ENCODE data around the gene TMEM38B. TPM values are rescaled to one million over a fixed set of nuclear protein-coding genes. Genes with fewer than 3 reads are reported as not detected.

Gene TMEM38B
- total RNA-seq, 1 experiment from 2014 or later, result 48.6 TPM

DNA sequence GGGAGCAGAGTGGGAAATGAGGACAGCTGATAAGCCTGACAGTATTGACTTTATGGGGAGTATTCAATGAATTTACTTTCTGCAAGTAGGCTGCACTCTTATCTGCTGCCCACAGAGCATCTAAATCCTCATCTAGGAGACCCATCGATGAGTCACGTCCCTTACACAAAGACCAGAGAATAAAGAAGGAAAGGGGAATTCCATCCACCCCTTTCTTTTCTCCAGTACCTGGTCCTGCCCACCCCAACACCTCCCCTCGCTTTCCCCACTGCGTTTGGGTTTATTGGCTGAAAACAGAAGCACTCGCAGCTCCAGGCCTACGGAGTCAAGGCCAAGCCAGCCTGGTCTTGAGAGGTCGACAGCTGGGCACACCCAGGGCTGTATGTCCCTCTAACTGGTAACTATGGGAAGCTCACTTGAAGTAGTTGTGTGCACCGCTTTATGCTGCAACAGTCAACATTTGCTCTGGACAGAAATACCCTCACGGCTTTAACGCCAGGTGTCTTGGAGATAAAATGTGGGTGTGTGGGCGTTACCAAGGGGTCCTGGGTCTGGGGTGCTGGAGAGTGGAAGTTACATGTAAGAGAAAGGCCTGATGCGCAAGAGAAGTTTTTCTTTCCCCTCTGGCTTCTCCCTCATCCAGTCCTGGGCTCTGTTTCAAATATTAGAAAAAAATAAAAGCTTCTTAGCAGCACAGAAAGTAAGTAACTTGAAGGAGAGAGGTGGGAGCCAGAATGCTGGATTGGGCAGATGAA lies 46.6 kb upstream of the TMEM38B start:
- H3K4me1 ChIP-seq, result peaks cover 14% of the 10 kb centered on the region; the same call in 1 of the 2 replicates
- H3K27me3 ChIP-seq (replicated peaks; ENCODE audit: control insufficient read depth, insufficient read depth, low read length), result no peaks in the 10 kb centered on the region
- H3K9me3 ChIP-seq, result no peaks in the 10 kb centered on the region
- no peaks in the 10 kb centered on the region for H3K9me3 Mint-ChIP-seq (ENCODE audit: unreplicated experiment)
- H3K27ac Mint-ChIP-seq (ENCODE audit: unreplicated experiment), result peak overlapping the region; percentile 79
- H3K4me3 Mint-ChIP-seq (ENCODE audit: unreplicated experiment), result peak overlapping the region; percentile 41
- CTCF ChIA-PET, result interaction anchor here (0.5 to 1.4 kb wide), 3 partner anchors 10 to 473 kb away, joined by 3 to 5 read pairs (median 3); no protein-coding TSS in a partner anchor
- H3K36me3 Mint-ChIP-seq (ENCODE audit: insufficient read depth, unreplicated experiment), result no peaks in the 10 kb centered on the region
- H3K4me3 ChIP-seq (ENCODE audit: low read depth, low read length), result no peak overlapping the region
- peak in 1 of 2 experiments; percentile 22 for DNase-seq
- H3K4me1 Mint-ChIP-seq (ENCODE audit: low read depth, unreplicated experiment), result peaks cover 28% of the 10 kb centered on the region
- intact Hi-C loops (cut with micrococcal nuclease; ENCODE audit: unreplicated experiment), result no loop called here
- no peaks in the 10 kb centered on the region for H3K27me3 Mint-ChIP-seq (ENCODE audit: insufficient read depth, unreplicated experiment)
- POLR2A ChIA-PET, result interaction anchor here (0.6 kb wide), 1 partner anchor 11 kb away, joined by 3 read pairs; no protein-coding TSS in a partner anchor
- H3K36me3 ChIP-seq (ENCODE audit: control insufficient read depth, insufficient read depth, low read length), result no peaks in the 10 kb centered on the region
- no TSS peak for BruUV-seq (replicated peaks)
- no peak for TF ChIP-seq CTCF (IDR thresholded peaks at IDR 0.05; ENCODE audit: insufficient read depth in 1 of 2, low read depth in 1 of 2, low read length in 1 of 2, severe bottlenecking in 1 of 2, unreplicated experiment in 1 of 2)

DNA sequence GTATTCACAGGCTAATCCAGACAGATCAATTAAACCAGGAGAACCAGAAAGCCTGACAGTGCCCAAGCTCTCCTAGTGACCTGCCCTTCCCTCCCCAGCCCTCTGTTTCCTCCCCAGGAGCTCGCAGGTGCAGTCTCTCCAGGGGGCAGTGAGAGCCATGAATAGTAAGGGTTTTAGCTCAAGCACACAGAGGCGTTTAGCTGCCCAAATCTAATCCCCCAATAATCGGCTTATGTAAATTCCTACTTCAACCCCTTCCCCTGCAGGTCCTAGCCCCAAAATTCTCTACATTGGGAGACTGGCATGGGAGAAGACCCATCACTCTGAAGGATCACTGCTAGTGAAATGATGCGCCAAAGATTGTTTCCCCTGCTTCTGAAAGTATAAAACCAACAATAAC lies 42.5 kb upstream of the TMEM38B start:
- Histone ChIP-seq H3K4me1 (peaks cover 13% of the 10 kb centered on the region; the same call in 1 of the 2 replicates), H3K9me3 (no peaks in the 10 kb centered on the region), H3K27me3 (replicated peaks; ENCODE audit: control insufficient read depth, insufficient read depth, low read length) (no peaks in the 10 kb centered on the region), H3K4me3 (ENCODE audit: low read depth, low read length) (no peak overlapping the region), H3K36me3 (ENCODE audit: control insufficient read depth, insufficient read depth, low read length) (no peaks in the 10 kb centered on the region)
- TF ChIP-seq CTCF (IDR thresholded peaks at IDR 0.05; ENCODE audit: insufficient read depth in 1 of 2, low read depth in 1 of 2, low read length in 1 of 2, severe bottlenecking in 1 of 2, unreplicated experiment in 1 of 2), result no peak
- DNase-seq, result no peak
- no peaks in the 10 kb centered on the region for H3K36me3 Mint-ChIP-seq (ENCODE audit: insufficient read depth, unreplicated experiment)
- ChIA-PET POLR2A (no interaction called here), CTCF (interaction anchor here (1.0 kb wide), 1 partner anchor 67 kb away, joined by 6 read pairs; no protein-coding TSS in a partner anchor)
- H3K27me3 Mint-ChIP-seq (ENCODE audit: insufficient read depth, unreplicated experiment), result no peaks in the 10 kb centered on the region
- peaks cover 13% of the 10 kb centered on the region for H3K4me1 Mint-ChIP-seq (ENCODE audit: low read depth, unreplicated experiment)
- no peak overlapping the region for H3K4me3 Mint-ChIP-seq (ENCODE audit: unreplicated experiment)
- intact Hi-C loops (cut with micrococcal nuclease; ENCODE audit: unreplicated experiment), result no loop called here
- no TSS peak for BruUV-seq (replicated peaks)
- H3K27ac Mint-ChIP-seq (ENCODE audit: unreplicated experiment), result no peak overlapping the region
- H3K9me3 Mint-ChIP-seq (ENCODE audit: unreplicated experiment), result no peaks in the 10 kb centered on the region

- no peaks in the 10 kb centered on the region for H3K9me3 ChIP-seq
- TF ChIP-seq CTCF (IDR thresholded peaks at IDR 0.05; ENCODE audit: insufficient read depth in 1 of 2, low read depth in 1 of 2, low read length in 1 of 2, severe bottlenecking in 1 of 2, unreplicated experiment in 1 of 2), result peak; percentile 4 to 22
- H3K4me1 Mint-ChIP-seq (ENCODE audit: low read depth, unreplicated experiment), result peaks cover 7% of the 10 kb centered on the region
- intact Hi-C loops (cut with micrococcal nuclease; ENCODE audit: unreplicated experiment), result loop anchor here (1.0 kb wide), 3 partner anchors 34 to 62 kb away; partner anchors contain the start of gene TMEM38B
- H3K27me3 Mint-ChIP-seq (ENCODE audit: insufficient read depth, unreplicated experiment), result no peaks in the 10 kb centered on the region
- no peaks in the 10 kb centered on the region for H3K9me3 Mint-ChIP-seq (ENCODE audit: unreplicated experiment)
- H3K4me3 Mint-ChIP-seq (ENCODE audit: unreplicated experiment), result peak overlapping the region; percentile 82
- no peaks in the 10 kb centered on the region for H3K36me3 ChIP-seq (ENCODE audit: control insufficient read depth, insufficient read depth, low read length)
- ChIA-PET POLR2A (no interaction called here), CTCF (interaction anchor here (1.4 to 1.5 kb wide), 2 partner anchors 38 to 62 kb away, joined by 6 to 7 read pairs; partner anchors contain the start of gene TMEM38B)
- BruUV-seq (replicated peaks), result TSS peak; percentile 54
- H3K27me3 ChIP-seq (replicated peaks; ENCODE audit: control insufficient read depth, insufficient read depth, low read length), result no peaks in the 10 kb centered on the region
- H3K36me3 Mint-ChIP-seq (ENCODE audit: insufficient read depth, unreplicated experiment), result no peaks in the 10 kb centered on the region
- peak; percentile 50 to 74 for DNase-seq
- H3K27ac Mint-ChIP-seq (ENCODE audit: unreplicated experiment), result peak overlapping the region; percentile 34
- H3K4me3 ChIP-seq (ENCODE audit: low read depth, low read length), result peak overlapping the region; percentile 94
- H3K4me1 ChIP-seq, result no peaks in the 10 kb centered on the region
Measured at GRCh38 chr9:105656131-105656921, 38.0 kb upstream of the TMEM38B start.

All from Caco-2 (cell line).